HepG2 (cell line): Measurements from ENCODE around the gene KRTAP1-1. TPM values are rescaled to one million over a fixed set of nuclear protein-coding genes. Genes with fewer than 3 reads are reported as not detected.
A peak's percentile ranks its signal among the peaks of the same experiment; 100 is the strongest.

Experiments used
- ATAC-seq: fragments of 200-7000 bp; cut with Tn5 transposase; 3 replicates; pipeline ENCODE4 v1.9.1; 2020; ENCODE audit warnings: mild to moderate bottlenecking, moderate library complexity
- BruUV-seq: library from RNA; stranded (reverse); fragments of 400-500 nt; replicated peaks from 2 replicates; lab custom pipeline; 2021; lab: Mats Ljungman, UMichigan
- CTCF ChIA-PET: fragments of 300-600 bp; formaldehyde crosslinking; extraction: SDS; loops from one replicate; lab custom pipeline; 2021; ENCODE audit warnings: low total read pairs, inconsistent platforms, low intra/inter-chr PET ratio; lab: Yijun Ruan, JAX
- POLR2A ChIA-PET: fragments of 350-600 bp; sonication (Branson Sonifier 250); formaldehyde crosslinking; loops from one replicate; lab custom pipeline; 2020; ENCODE audit warnings: antibody characterized with exemption, inconsistent platforms; lab: Yijun Ruan, JAX
- DNase-seq: peaks from one replicate; pipeline ENCODE4 v3.0.0-alpha.2; 2015; ENCODE audit warnings: low spot score
- FAIRE-seq: peaks from 3 replicates; lab custom pipeline; 2011; peaks lifted over from hg19 to GRCh38; lab: Jason Lieb, UNC
- H2AFZ ChIP-seq: one replicate; pipeline ENCODE4 v1.6.1; 2011; ENCODE audit warnings: low read length, inconsistent platforms
- H3K27ac ChIP-seq: fragments of 300-600 bp; 3 replicates; pipeline ENCODE4 v1.8.0; 2011; ENCODE audit warnings: mixed run types, mild to moderate bottlenecking, mixed read lengths, low read length, inconsistent platforms; ENCODE audit not compliant: insufficient read depth; ENCODE audit errors: extremely low read length
- H3K27me3 ChIP-seq, 2 experiments: fragments of 200-600 bp in 1 of 2; 2 replicates in 1 of 2; 3 replicates in 1 of 2; pipeline versions ENCODE4 v1.6.0 to v1.8.0; 2011; ENCODE audit warnings: low read length in 2 of 2, mild to moderate bottlenecking in 2 of 2, moderate library complexity in 2 of 2, inconsistent platforms in 1 of 2; ENCODE audit not compliant: insufficient read depth in 2 of 2, control insufficient read depth in 1 of 2
- H3K36me3 ChIP-seq, 2 experiments: fragments of 200-600 bp in 1 of 2; replicated peaks in 1 of 2; 2 replicates in 1 of 2; 3 replicates in 1 of 2; pipeline versions ENCODE4 v1.5.1 to v1.8.0; 2011; ENCODE audit warnings: low read length in 2 of 2, inconsistent platforms in 1 of 2; ENCODE audit not compliant: insufficient read depth in 2 of 2, control insufficient read depth in 1 of 2
- H3K4me1 ChIP-seq: 2 replicates; pipeline ENCODE4 v1.5.1; 2012; ENCODE audit warnings: low read length, inconsistent platforms; ENCODE audit not compliant: insufficient read depth
- H3K4me2 ChIP-seq: 2 replicates; pipeline ENCODE4 v1.6.0; 2011; ENCODE audit warnings: low read depth, low read length, inconsistent platforms
- H3K4me3 ChIP-seq, 3 experiments: fragments of 200-600 bp in 1 of 3; sonication (generic), shearing (Covaris generic) in 1 of 3; replicated peaks in 1 of 3; 2 replicates each; pipeline ENCODE4 v1.5.1; 2011 to 2016; ENCODE audit warnings: low read length in 3 of 3, inconsistent platforms in 2 of 3, low read depth in 2 of 3, mild to moderate bottlenecking in 2 of 3, control low read depth in 1 of 3, mixed read lengths in 1 of 3; ENCODE audit not compliant: insufficient read depth in 1 of 3
- H3K79me2 ChIP-seq: one replicate; pipeline ENCODE4 v1.6.1; 2011; ENCODE audit warnings: low read length, inconsistent platforms; ENCODE audit not compliant: insufficient read depth
- H3K9ac ChIP-seq: 2 replicates; pipeline ENCODE4 v1.6.0; 2011; ENCODE audit warnings: mild to moderate bottlenecking, low read depth, low read length, inconsistent platforms; ENCODE audit not compliant: insufficient read depth
- H3K9me3 ChIP-seq: 2 replicates; pipeline ENCODE4 v1.5.1; 2012; ENCODE audit warnings: mild to moderate bottlenecking, low read length
- H4K20me1 ChIP-seq: 2 replicates; pipeline ENCODE4 v1.6.0; 2011; ENCODE audit warnings: inconsistent platforms, mild to moderate bottlenecking, low read length, moderate library complexity; ENCODE audit not compliant: insufficient read depth
- ASH2L ChIP-seq: fragments of 300-600, 200-600 bp; sonication (generic); IDR thresholded peaks from 2 replicates; pipeline ENCODE4 v1.7.0; 2017; ENCODE audit warnings: low read depth, mild to moderate bottlenecking, moderate library complexity, mixed read lengths, low read length; ENCODE audit not compliant: insufficient read length
- BCL6 ChIP-seq: IDR thresholded peaks from 2 replicates; pipeline ENCODE4 v1.6.1; 2016; ENCODE audit warnings: missing genetic modification reagents, missing compliant biosample characterization
- EED ChIP-seq: sonication (generic); formaldehyde crosslinking; IDR thresholded peaks from 2 replicates; pipeline ENCODE4 v1.5.0; 2020; ENCODE audit warnings: mild to moderate bottlenecking, missing genetic modification reagents
- ELF3 ChIP-seq: IDR thresholded peaks from 2 replicates; pipeline ENCODE4 v1.6.1; 2016; ENCODE audit warnings: missing genetic modification reagents, missing compliant biosample characterization
- FOXA1 ChIP-seq, 2 experiments: fragments of 450-650 bp in 1 of 2; sonication (generic) in 1 of 2; formaldehyde crosslinking in 1 of 2; IDR thresholded peaks; 2 replicates each; pipeline versions ENCODE4 v1.4.0 to v1.6.1; 2016 to 2020; ENCODE audit warnings: missing genetic modification reagents in 1 of 2
- HNF4G ChIP-seq, 2 experiments: sonication (generic) in 1 of 2; formaldehyde crosslinking in 1 of 2; IDR thresholded peaks; 2 replicates each; pipeline versions ENCODE4 v1.4.0 to v1.6.1; 2011 to 2020; ENCODE audit warnings: borderline replicate concordance in 2 of 2, low read depth in 2 of 2, mild to moderate bottlenecking in 2 of 2, low read length in 1 of 2, missing genetic modification reagents in 1 of 2, moderate library complexity in 1 of 2
- MIER3 ChIP-seq: IDR thresholded peaks from 2 replicates; pipeline ENCODE4 v1.6.1; 2016; ENCODE audit warnings: missing compliant biosample characterization, borderline replicate concordance
- NR2F6 ChIP-seq, 2 experiments: IDR thresholded peaks; 2 replicates each; pipeline ENCODE4 v1.6.1; 2016; ENCODE audit warnings: antibody characterized with exemption in 1 of 2, mild to moderate bottlenecking in 1 of 2
- PHF20 ChIP-seq: sonication (generic); formaldehyde crosslinking; IDR thresholded peaks from 2 replicates; pipeline ENCODE4 v1.5.0; 2020; ENCODE audit warnings: mild to moderate bottlenecking, missing genetic modification reagents
- SALL1 ChIP-seq: sonication (generic); formaldehyde crosslinking; IDR thresholded peaks from 2 replicates; pipeline ENCODE4 v1.8.0; 2022; ENCODE audit warnings: mild to moderate bottlenecking, missing genetic modification reagents
- SNRNP70 ChIP-seq: fragments of 200-400 bp; formaldehyde crosslinking; IDR thresholded peaks from 2 replicates; pipeline ENCODE4 v1.6.1; 2017; ENCODE audit warnings: mild to moderate bottlenecking, low read depth, low read length, moderate library complexity
- SOX5 ChIP-seq: IDR thresholded peaks from 2 replicates; pipeline ENCODE4 v1.6.1; 2016; ENCODE audit warnings: borderline replicate concordance
- SOX6 ChIP-seq, 2 experiments: fragments of 450-650 bp in 1 of 2; sonication (generic) in 1 of 2; formaldehyde crosslinking in 1 of 2; IDR thresholded peaks; 2 replicates each; pipeline versions ENCODE4 v1.4.0 to v1.6.1; 2017 to 2020; ENCODE audit warnings: antibody characterized with exemption in 1 of 2, mild to moderate bottlenecking in 1 of 2, missing genetic modification reagents in 1 of 2
- ZNF256 ChIP-seq: sonication (generic); formaldehyde crosslinking; conservative IDR thresholded peaks from 2 replicates; pipeline ENCODE4 v1.4.0; 2020; ENCODE audit warnings: missing genetic modification reagents
- ZNF792 ChIP-seq: IDR thresholded peaks from 2 replicates; pipeline ENCODE4 v1.6.1; 2016
- WGBS: methylation state at CpG from one replicate; pipeline ENCODE4 v1.1.6; 2017; ENCODE audit warnings: low lambda C conversion rate; 5-methylcytosine and 5-hydroxymethylcytosine counted together
- in situ Hi-C: cut with HindIII; loops from 2 replicates; pipeline ENCODE4 v1.10.0; 2017; ENCODE audit warnings: low pct_unique_long_range_greater_than_20kb; ENCODE audit not compliant: extremely low pct_ligation_motif_present
- intact Hi-C: fragments of 100-400 bp; cut with micrococcal nuclease; formaldehyde crosslinking; loops from one replicate; pipeline ENCODE4 v1.10.0; 2022; ENCODE audit not compliant: unreplicated experiment
- polyA plus RNA-seq, 8 experiments: library from polyadenylated mRNA; depleted of rRNA in 3 of 8; stranded (reverse) in 7 of 8; unstranded in 1 of 8; fragments of >200 nt; fragmentation: Illumina TruSeq in 4 of 8; extraction: Trizol in 4 of 8; gene quantifications; 2 replicates each; pipeline versions ENCODE4 v1.2.1 to v1.2.3, GENCODE V29; 2011 to 2016; ENCODE audit warnings: low read depth in 4 of 8, missing spikeins in 1 of 8, mixed read lengths in 1 of 8; ENCODE audit not compliant: insufficient read depth in 1 of 8
- total RNA-seq, 5 experiments: library from RNA; depleted of rRNA; stranded (reverse); fragments of >200 nt; fragmentation: Illumina TruSeq; extraction: Trizol; gene quantifications; 2 replicates each; pipeline ENCODE4 v1.2.3, GENCODE V29; 2016; ENCODE audit warnings: low read depth in 1 of 5
- TF ChIP-seq, protein P1 (sequence below): IDR thresholded peaks from 2 replicates; pipeline ENCODE4 v1.6.1; 2012; ENCODE audit warnings: inconsistent platforms
- TF ChIP-seq, protein P2 (sequence below): sonication (generic); formaldehyde crosslinking; IDR thresholded peaks from 2 replicates; pipeline ENCODE4 v1.5.1; 2020; ENCODE audit warnings: mild to moderate bottlenecking, missing genetic modification reagents, moderate library complexity

KRTAP1-1 gene
- total and polyA plus RNA-seq, 2 of the 13 experiments (the other 11 are each of a cell fraction or from before 2014, with no cell fraction given) = not detected

DNA sequence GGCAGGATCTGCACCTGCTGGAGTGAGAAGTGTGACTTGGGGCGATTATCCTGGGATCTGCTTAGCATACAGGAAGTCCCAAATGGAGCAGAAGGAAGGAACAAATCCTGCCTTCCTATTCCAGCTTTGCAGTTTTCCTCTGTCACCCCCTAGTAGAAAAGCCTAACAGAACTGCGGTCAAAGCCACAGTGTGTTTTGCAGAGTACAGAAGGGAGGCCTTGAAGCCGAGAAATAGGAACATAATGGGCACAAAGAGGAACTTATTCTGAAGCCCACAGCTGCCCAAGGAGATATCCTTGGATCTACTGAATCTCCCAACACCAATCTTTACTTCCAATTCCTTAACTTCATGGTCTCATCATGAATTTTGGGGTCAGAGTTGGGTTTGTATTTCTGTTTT, 22.7 kb downstream of the KRTAP1-1 start (continued):
- TF ChIP-seq HNF4G (IDR thresholded peaks at IDR 0.05; ENCODE audit: borderline replicate concordance, low read depth, low read length) (no peak), HNF4G (CRISPR knock-in tag; IDR thresholded peaks at IDR 0.05; ENCODE audit: borderline replicate concordance, low read depth) (no peak)
- TF ChIP-seq, all 625 proteins: peak for 0

DNA sequence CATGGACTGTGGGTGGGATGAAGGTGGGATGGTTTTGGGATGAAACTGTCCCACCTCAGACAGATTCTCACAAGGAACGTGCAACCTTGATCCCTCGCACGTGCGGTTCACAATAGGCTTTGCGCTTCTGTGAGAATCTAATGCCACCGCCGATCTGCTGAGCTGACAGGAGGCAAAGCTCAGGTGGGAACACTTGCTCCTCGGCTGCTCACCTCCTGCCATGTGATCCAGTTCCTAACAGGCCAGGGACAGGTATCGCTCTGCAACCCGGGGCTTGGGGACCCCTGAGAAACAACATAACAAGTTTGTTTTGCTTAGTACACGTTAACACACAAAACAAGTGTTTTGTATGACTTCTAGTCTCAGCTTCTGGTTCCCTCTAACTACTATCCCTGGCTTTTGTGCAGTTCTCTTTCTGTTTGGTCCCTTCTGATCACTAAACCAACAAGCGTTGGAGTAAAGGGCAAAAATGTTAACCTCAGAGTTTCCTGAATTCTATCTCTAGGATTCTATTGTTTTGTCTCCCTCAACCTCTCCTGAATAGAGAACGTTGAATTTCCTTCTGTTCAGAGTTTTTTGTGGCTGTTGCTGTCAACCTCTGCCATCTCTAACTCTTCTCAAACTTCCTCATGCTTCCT, 24.6 kb downstream of the KRTAP1-1 start:
- BruUV-seq = no TSS peak
- CTCF ChIA-PET = no interaction called here
- H3K9me3 ChIP-seq = no peaks in the 10 kb centered on the region; the same call in 1 of the 2 replicates
- intact Hi-C loops = no loop called here
- H3K27ac ChIP-seq = peak overlapping the region; percentile 19
- no peak overlapping the region; a peak in 1 of 6 replicates for H3K4me3 ChIP-seq
- H3K4me1 ChIP-seq = peaks cover 43% of the 10 kb centered on the region
- no peaks in the 10 kb centered on the region for H3K36me3 ChIP-seq
- FAIRE-seq (no peak), DNase-seq (peak; percentile 72), ATAC-seq (peak; percentile 80)
- no peaks in the 10 kb centered on the region for H4K20me1 ChIP-seq
- 49% methylated on average over 13 of the region's 13 CpGs for WGBS
- H3K79me2 ChIP-seq = no peaks in the 10 kb centered on the region
- in situ Hi-C loops = no loop called here
- H2AFZ ChIP-seq = peak overlapping the region; percentile 70
- peak overlapping the region; percentile 45; the same call in 1 of the 2 replicates for H3K9ac ChIP-seq
- peak overlapping the region; percentile 59 for H3K4me2 ChIP-seq
- POLR2A ChIA-PET = no interaction called here
- H3K27me3 ChIP-seq = no peaks in the 10 kb centered on the region
- TF ChIP-seq ASH2L (peak; percentile 45), ELF3 (CRISPR knock-in tag) (peak; percentile 23; the same call in 1 of the 2 replicates), SOX6 (IDR thresholded peaks at IDR 0.05) (no peak), SOX6 (CRISPR knock-in tag; IDR thresholded peaks at IDR 0.05) (0 out of 2 replicates have a peak, but pooled peaks have one; percentile 25), MIER3 (CRISPR knock-in tag) (0 out of 2 replicates have a peak, but pooled peaks have one; percentile 15), SOX5 (CRISPR knock-in tag) (peak; percentile 60; the same call in 1 of the 2 replicates), FOXA1 (IDR thresholded peaks at IDR 0.05) (no peak), FOXA1 (CRISPR knock-in tag; IDR thresholded peaks at IDR 0.05) (peak; percentile 43; the same call in 1 of the 2 replicates), ZNF256 (no peak), BCL6 (CRISPR knock-in tag) (peak; percentile 57; the same call in 1 of the 2 replicates), SALL1 (CRISPR knock-in tag) (peak; percentile 40; the same call in 1 of the 2 replicates), NR2F6 (IDR thresholded peaks at IDR 0.05) (peak; percentile 40; the same call in 1 of the 2 replicates), NR2F6 (CRISPR knock-in tag; IDR thresholded peaks at IDR 0.05) (no peak), ZNF792 (CRISPR knock-in tag) (peak; percentile 54; the same call in 1 of the 2 replicates), EED (CRISPR knock-in tag) (no peak), SNRNP70 (no peak), PHF20 (CRISPR knock-in tag) (no peak)
- TF ChIP-seq, protein P1, sequence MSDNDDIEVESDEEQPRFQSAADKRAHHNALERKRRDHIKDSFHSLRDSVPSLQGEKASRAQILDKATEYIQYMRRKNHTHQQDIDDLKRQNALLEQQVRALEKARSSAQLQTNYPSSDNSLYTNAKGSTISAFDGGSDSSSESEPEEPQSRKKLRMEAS = 0 out of 2 replicates have a peak, but pooled peaks have one; percentile 34
- TF ChIP-seq, protein P2, sequence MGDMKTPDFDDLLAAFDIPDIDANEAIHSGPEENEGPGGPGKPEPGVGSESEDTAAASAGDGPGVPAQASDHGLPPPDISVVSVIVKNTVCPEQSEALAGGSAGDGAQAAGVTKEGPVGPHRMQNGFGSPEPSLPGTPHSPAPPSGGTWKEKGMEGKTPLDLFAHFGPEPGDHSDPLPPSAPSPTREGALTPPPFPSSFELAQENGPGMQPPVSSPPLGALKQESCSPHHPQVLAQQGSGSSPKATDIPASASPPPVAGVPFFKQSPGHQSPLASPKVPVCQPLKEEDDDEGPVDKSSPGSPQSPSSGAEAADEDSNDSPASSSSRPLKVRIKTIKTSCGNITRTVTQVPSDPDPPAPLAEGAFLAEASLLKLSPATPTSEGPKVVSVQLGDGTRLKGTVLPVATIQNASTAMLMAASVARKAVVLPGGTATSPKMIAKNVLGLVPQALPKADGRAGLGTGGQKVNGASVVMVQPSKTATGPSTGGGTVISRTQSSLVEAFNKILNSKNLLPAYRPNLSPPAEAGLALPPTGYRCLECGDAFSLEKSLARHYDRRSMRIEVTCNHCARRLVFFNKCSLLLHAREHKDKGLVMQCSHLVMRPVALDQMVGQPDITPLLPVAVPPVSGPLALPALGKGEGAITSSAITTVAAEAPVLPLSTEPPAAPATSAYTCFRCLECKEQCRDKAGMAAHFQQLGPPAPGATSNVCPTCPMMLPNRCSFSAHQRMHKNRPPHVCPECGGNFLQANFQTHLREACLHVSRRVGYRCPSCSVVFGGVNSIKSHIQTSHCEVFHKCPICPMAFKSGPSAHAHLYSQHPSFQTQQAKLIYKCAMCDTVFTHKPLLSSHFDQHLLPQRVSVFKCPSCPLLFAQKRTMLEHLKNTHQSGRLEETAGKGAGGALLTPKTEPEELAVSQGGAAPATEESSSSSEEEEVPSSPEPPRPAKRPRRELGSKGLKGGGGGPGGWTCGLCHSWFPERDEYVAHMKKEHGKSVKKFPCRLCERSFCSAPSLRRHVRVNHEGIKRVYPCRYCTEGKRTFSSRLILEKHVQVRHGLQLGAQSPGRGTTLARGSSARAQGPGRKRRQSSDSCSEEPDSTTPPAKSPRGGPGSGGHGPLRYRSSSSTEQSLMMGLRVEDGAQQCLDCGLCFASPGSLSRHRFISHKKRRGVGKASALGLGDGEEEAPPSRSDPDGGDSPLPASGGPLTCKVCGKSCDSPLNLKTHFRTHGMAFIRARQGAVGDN (CRISPR knock-in tag) = peak; percentile 64
